Progenitor cell of endocrine pancreas (in vitro differentiated cells): ENCODE measurements around the gene SHOC1. TPM values are rescaled to one million over a fixed set of nuclear protein-coding genes. Genes with fewer than 3 reads are reported as not detected.
"Not testable (repeated sequence)": the region's sequence is repeated elsewhere in the genome, so short reads cannot be mapped to it uniquely, and the experiment has no call there.

ENCODE experiments used
- DNase-seq: peaks from one replicate; pipeline ENCODE4 v3.0.0; 2021; ENCODE audit warnings: low spot score; ENCODE audit not compliant: unreplicated experiment
- H3K27ac Mint-ChIP-seq: 2 replicates; pipeline ENCODE4 v1.8.0; 2021; ENCODE audit warnings: mild to moderate bottlenecking, moderate library complexity, mixed read lengths
- H3K27me3 Mint-ChIP-seq: 2 replicates; pipeline ENCODE4 v1.8.0; 2021; ENCODE audit warnings: mixed read lengths
- H3K36me3 Mint-ChIP-seq: 2 replicates; pipeline ENCODE4 v1.8.0; 2022; ENCODE audit warnings: mixed read lengths; ENCODE audit not compliant: insufficient read depth
- H3K4me1 Mint-ChIP-seq: 2 replicates; pipeline ENCODE4 v1.8.0; 2021; ENCODE audit warnings: low read depth, mixed read lengths
- H3K4me3 Mint-ChIP-seq: 2 replicates; pipeline ENCODE4 v1.8.0; 2021; ENCODE audit warnings: low read depth, mild to moderate bottlenecking, moderate library complexity, mixed read lengths
- H3K9me3 Mint-ChIP-seq: 2 replicates; pipeline ENCODE4 v1.8.0; 2021; ENCODE audit warnings: low read depth, mixed read lengths
- CTCF ChIP-seq: fragments of 200-600 bp; sonication (generic); IDR thresholded peaks from one replicate; pipeline ENCODE4 v1.5.0; 2021; ENCODE audit warnings: antibody characterized with exemption, mild to moderate bottlenecking; ENCODE audit not compliant: unreplicated experiment
- total RNA-seq: library from RNA; stranded (reverse); gene quantifications from 2 replicates; pipeline ENCODE4 v1.2.1, GENCODE V29; 2021

SHOC1 gene
- total RNA-seq, 1 donor from 2014 or later = not detected

DNA sequence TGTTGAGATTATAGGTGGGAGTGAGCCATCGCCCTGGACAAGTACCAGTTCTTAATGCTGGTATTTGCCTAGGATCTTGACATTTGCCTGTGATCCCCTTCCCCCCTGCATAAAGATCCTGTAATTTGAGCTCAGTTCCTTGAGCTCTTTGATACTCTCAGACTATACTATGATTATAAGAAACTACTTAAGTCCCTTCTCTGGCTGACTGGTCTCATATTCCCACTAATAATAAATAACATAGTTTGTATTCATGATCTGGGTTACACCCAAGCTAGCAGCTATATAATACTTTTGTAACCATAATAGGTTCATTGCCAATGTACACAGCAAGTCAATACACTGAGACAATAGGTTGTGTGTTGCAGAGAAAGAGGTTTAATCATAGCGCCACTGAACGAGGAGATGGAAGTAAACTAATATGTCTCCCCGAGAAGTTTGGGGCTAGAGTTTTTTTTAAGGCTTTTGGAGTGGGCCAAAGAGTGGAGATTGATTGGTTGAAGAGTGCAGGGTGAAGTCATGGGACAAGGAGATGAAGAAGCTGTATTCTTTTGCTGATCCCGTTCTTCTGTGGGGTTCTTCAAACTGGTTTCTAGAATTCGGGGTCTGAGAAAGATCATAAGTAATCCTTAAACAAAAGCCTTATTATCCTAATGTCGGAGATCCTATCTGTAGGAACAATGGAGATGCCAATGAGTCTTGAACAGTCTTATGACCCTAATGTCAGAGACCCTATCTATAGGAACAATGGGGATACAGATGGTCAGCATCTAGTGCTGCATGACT is 20.7 kb upstream of the SHOC1 start:
- Mint-ChIP-seq H3K27ac (no peak overlapping the region), H3K27me3 (no peaks in the 10 kb centered on the region), H3K36me3 (no peaks in the 10 kb centered on the region), H3K4me3 (no peak overlapping the region), H3K9me3 (peaks cover 4% of the 10 kb centered on the region), H3K4me1 (peaks cover 15% of the 10 kb centered on the region)
- no peak for TF ChIP-seq CTCF
- no peak for DNase-seq

DNA sequence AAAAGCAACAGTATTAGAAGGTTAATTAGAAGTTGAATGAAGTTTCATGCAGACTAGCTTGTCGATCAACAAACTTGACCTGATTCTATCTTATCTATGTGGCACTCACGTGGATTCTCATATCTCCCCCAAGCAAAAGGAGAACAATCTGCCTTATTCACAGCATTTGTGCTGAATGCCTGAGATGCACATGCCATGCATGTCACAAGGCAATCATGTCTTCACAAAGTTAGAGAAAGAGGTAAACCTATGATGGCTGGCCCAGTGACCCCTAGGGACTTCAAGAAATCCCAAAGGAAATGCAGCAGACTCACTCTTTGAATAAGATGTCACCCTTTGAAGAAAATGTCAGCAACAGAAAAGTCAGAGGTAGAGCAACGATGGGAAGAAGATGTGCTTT is 17.6 kb upstream of the SHOC1 start:
- H3K4me3 Mint-ChIP-seq = no peak overlapping the region
- H3K27ac Mint-ChIP-seq = no peak overlapping the region
- DNase-seq = no peak
- H3K9me3 Mint-ChIP-seq = peaks cover 4% of the 10 kb centered on the region
- H3K36me3 Mint-ChIP-seq = no peaks in the 10 kb centered on the region
- H3K27me3 Mint-ChIP-seq = no peaks in the 10 kb centered on the region
- no peak for TF ChIP-seq CTCF
- H3K4me1 Mint-ChIP-seq = peaks cover 11% of the 10 kb centered on the region

DNA sequence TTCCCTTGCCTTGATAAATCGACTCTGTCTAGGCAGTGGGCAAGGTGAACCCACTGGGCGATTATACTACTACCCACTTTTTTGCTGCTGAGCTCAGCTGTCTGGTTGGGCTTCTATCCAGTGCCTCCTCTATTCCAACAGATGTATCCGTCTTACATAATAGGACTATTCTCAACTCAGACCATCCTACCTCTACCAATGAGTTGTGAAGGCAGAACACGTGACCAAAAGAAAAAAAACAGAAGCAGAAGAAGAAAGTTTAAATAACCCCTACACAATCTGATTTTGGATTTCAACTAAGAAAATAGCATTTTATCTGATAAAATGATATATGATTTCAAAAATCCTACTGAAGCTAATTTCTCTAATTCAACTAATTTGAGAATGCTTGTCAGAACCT is 16.2 kb upstream of the SHOC1 start:
- H3K4me1 Mint-ChIP-seq = peaks cover 7% of the 10 kb centered on the region
- DNase-seq = no peak
- H3K27ac Mint-ChIP-seq = no peak overlapping the region
- H3K36me3 Mint-ChIP-seq = no peaks in the 10 kb centered on the region
- TF ChIP-seq CTCF = no peak
- no peak overlapping the region for H3K4me3 Mint-ChIP-seq
- peaks cover 4% of the 10 kb centered on the region for H3K9me3 Mint-ChIP-seq
- no peaks in the 10 kb centered on the region for H3K27me3 Mint-ChIP-seq

DNA sequence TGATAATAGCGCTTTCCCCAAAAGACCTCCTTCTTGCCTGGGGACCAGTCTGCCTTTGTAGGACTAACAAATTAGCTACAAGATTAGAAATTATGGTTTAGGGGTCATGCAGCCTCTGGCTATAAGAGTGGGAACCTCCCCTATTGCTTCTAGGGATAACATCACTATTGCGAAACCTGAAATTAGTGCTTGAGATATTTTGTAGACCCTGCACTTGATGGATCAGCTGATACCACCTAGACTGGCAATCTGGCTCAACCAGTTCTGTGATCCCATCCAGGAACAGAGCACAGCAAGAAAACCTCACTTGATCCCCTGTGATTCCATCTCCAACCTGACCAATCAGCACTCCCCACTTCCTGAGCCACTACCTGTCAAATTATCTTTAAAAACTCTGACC is 15.7 kb upstream of the SHOC1 start:
- H3K27ac Mint-ChIP-seq, H3K36me3 Mint-ChIP-seq, H3K27me3 Mint-ChIP-seq, DNase-seq, H3K4me1 Mint-ChIP-seq, H3K9me3 Mint-ChIP-seq, H3K4me3 Mint-ChIP-seq: not testable (repeated sequence)

GRCh38 chr9:111807197-111807596 is 12.5 kb upstream of the SHOC1 start:
- DNase-seq = no peak
- no peak overlapping the region for H3K4me3 Mint-ChIP-seq
- no peaks in the 10 kb centered on the region for H3K27me3 Mint-ChIP-seq
- H3K9me3 Mint-ChIP-seq = no peaks in the 10 kb centered on the region
- H3K4me1 Mint-ChIP-seq = peaks cover 4% of the 10 kb centered on the region
- no peak for TF ChIP-seq CTCF
- H3K27ac Mint-ChIP-seq = no peak overlapping the region
- H3K36me3 Mint-ChIP-seq = no peaks in the 10 kb centered on the region

DNA sequence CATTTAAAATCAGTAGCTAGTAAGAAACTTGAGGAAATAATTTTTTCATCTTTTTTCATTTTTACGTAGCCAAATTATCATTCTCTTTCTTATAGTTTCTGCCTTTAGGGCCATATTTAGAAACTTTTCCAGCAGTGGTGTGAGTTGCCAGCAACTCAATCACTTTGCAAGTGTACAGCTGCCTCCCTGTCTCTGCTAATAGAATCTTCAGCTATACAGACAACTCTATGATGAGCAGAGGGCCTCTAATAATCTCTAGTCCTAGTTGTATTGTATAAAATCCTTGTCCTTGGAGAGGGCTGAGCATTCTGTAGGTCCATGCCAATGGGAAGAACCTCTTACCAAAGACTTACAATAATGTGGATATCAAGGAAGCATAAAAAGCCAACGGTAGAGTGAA is 11.5 kb upstream of the SHOC1 start:
- Mint-ChIP-seq H3K36me3 (no peaks in the 10 kb centered on the region), H3K4me1 (peaks cover 4% of the 10 kb centered on the region), H3K27me3 (no peaks in the 10 kb centered on the region), H3K9me3 (no peaks in the 10 kb centered on the region), H3K27ac (no peak overlapping the region), H3K4me3 (no peak overlapping the region)
- TF ChIP-seq CTCF = no peak
- DNase-seq = no peak
